Activated T-helper 1 cell treated with anti-CD3 and anti-CD28 coated beads, Interleukin-12 subunit alpha, Interleukin-12 subunit beta, Interleukin-2, Interleukin-4 antibody, amounts not matched to agents 30 ng/mL and 10 ng/mL and 1 ng/mL, durations not matched to agents 14 hours and 24 hours and 36 hours (primary cell): ENCODE data around the gene MUC13. TPM values are rescaled to one million over a fixed set of nuclear protein-coding genes. Genes with fewer than 3 reads are reported as not detected.

Experiments used
- DNase-seq: peaks from one replicate; pipeline ENCODE4 v3.0.0; 2021; ENCODE audit warnings: low spot score
- H3K27ac Mint-ChIP-seq: one replicate; pipeline ENCODE4 v1.8.0; 2021; ENCODE audit warnings: mild to moderate bottlenecking, mixed read lengths
- H3K27me3 Mint-ChIP-seq: one replicate; pipeline ENCODE4 v1.8.0; 2022; ENCODE audit warnings: mild to moderate bottlenecking, moderate library complexity, mixed read lengths; ENCODE audit not compliant: insufficient read depth
- H3K36me3 Mint-ChIP-seq: one replicate; pipeline ENCODE4 v1.8.0; 2021; ENCODE audit warnings: low read depth, mixed read lengths
- H3K4me1 Mint-ChIP-seq: one replicate; pipeline ENCODE4 v1.8.0; 2021; ENCODE audit warnings: low read depth, mixed read lengths
- H3K4me3 Mint-ChIP-seq: one replicate; pipeline ENCODE4 v1.8.0; 2021; ENCODE audit warnings: mild to moderate bottlenecking, moderate library complexity, mixed read lengths
- H3K9me3 Mint-ChIP-seq: one replicate; pipeline ENCODE4 v1.8.0; 2021; ENCODE audit warnings: mixed read lengths
- intact Hi-C: fragments of 100-400 bp; cut with micrococcal nuclease; formaldehyde crosslinking; loops from one replicate; pipeline ENCODE4 v1.15.1; 2024
- total RNA-seq: library from RNA; stranded (reverse); gene quantifications from 2 replicates; pipeline ENCODE4 v1.2.3, GENCODE V29; 2022

MUC13 gene
- total RNA-seq, 1 donor from 2014 or later: not detected

DNA sequence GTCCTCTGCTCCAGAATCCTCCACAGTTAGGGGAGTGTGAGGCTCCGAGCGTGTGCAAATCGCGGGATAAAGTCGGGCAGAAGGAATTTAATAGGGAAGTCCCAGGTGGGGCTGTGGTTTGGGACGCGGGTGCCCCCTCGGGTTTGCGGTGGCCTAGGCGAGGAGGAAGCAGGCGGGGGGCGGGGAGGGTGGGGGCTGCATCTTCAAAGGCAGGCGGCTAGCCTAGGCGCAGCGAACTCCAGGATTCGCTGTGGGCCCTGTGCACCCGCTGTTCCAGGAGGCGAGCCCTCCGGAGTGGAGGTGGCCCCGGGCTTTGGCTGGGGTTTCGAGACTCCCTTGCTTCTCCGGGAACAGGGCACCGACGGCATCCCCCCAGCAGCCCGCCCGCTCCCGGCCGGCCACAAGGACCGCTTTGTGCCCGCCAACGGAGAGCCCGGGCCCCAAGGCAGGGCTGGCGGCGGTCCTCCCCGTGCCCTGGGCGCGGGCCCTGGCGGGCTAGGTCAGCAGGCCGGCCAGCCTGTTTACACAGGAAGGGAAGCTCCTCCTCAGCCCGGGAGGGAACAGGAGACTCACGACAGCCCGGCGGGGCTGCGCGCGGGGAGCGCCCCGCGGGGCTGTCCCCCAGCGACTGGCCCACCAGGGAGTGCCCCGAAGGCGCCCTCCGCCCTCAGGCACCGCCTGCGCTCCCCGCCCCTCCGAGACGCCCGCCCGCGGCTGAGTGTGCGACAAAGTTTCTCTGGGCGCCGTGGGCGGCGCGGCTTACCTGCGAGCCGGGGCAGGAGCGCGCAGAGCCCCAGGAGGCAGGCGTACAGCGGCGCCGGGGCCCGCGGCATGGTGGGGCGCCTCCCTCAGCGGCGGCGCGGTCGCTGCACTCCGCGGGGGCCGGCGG, 48.1 kb downstream of the MUC13 start:
- Mint-ChIP-seq H3K27ac (no peak overlapping the region), H3K4me1 (no peaks in the 10 kb centered on the region), H3K4me3 (peak overlapping the region; percentile 70), H3K9me3 (no peaks in the 10 kb centered on the region), H3K36me3 (no peaks in the 10 kb centered on the region), H3K27me3 (peaks cover 69% of the 10 kb centered on the region)
- peak; percentile 3 for DNase-seq
- intact Hi-C loops: loop anchor here (2.0 kb wide), 1 partner anchor 52 kb away; no protein-coding TSS in a partner anchor

DNA sequence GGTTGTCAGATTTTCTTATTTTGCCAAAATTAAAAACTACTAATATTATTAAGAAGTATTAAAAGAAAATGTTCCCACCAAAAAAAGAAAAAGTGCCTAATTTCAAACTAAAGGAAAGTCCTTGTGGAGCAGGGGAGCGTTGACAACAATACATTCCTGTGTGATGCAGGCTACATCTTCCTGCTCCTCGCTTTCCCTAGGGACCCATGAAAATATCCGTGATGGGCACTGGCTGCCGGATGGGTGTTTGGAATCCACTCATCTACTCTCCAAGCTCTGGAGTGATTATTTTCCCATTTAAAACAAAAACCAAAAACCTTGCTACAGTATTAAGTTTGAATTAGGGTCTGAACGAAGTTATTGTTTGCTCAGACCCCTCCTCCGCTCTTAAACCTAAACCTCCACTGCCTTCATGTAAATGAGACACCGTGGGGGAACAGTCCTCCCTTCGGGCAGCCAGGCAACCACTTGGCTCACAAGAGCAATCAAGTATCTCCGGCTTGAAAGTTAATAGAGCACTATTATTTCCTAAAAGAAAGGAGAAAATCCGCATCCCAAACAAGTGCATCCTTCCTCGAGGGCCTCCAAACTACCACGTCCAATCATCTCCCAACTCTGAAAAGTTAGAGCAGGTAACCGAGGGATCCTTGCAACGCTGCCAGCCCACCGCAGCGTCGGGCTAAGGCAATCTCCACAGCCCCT, 48.9 kb downstream of the MUC13 start:
- no peaks in the 10 kb centered on the region for H3K9me3 Mint-ChIP-seq
- no peaks in the 10 kb centered on the region for H3K36me3 Mint-ChIP-seq
- no peak for DNase-seq
- H3K27me3 Mint-ChIP-seq: peaks cover 70% of the 10 kb centered on the region
- no peak overlapping the region for H3K27ac Mint-ChIP-seq
- intact Hi-C loops: loop anchor here (2.0 kb wide), 1 partner anchor 51 kb away; no protein-coding TSS in a partner anchor
- peak overlapping the region; percentile 70 for H3K4me3 Mint-ChIP-seq
- H3K4me1 Mint-ChIP-seq: no peaks in the 10 kb centered on the region

DNA sequence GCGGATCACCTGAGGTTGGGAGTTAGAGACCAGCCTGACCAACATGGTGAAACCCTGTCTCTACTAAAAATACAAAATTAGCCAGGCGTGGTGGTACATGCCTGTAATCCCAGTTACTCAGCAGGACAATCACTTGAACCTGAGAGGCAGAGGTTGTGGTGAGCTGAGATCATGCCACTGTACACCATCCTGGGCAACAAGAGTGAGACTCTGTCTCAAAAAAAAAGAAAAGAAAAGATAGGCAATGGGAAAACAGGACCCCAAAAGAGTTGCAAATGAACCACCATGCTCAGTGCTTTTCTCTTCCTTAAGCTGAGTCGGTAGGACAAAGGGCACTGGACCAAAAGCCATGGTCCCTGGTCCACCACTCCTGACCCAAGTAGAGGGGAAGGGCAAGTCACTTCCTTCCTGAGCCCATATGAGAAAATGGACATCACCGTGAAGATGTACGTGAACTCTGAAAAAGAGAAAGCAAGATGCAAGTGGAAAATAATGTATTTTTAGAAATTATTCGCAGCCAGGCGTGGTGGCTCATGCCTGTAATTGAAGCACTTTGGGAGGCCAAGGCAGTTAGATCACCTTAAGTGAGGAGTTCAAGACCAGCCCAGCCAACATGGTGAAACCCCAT, 50.0 kb downstream of the MUC13 start:
- no peak overlapping the region for H3K27ac Mint-ChIP-seq
- no peaks in the 10 kb centered on the region for H3K4me1 Mint-ChIP-seq
- H3K4me3 Mint-ChIP-seq: no peak overlapping the region
- H3K9me3 Mint-ChIP-seq: no peaks in the 10 kb centered on the region
- DNase-seq: no peak
- peaks cover 66% of the 10 kb centered on the region for H3K27me3 Mint-ChIP-seq
- no peaks in the 10 kb centered on the region for H3K36me3 Mint-ChIP-seq
- intact Hi-C loops: no loop called here

DNA sequence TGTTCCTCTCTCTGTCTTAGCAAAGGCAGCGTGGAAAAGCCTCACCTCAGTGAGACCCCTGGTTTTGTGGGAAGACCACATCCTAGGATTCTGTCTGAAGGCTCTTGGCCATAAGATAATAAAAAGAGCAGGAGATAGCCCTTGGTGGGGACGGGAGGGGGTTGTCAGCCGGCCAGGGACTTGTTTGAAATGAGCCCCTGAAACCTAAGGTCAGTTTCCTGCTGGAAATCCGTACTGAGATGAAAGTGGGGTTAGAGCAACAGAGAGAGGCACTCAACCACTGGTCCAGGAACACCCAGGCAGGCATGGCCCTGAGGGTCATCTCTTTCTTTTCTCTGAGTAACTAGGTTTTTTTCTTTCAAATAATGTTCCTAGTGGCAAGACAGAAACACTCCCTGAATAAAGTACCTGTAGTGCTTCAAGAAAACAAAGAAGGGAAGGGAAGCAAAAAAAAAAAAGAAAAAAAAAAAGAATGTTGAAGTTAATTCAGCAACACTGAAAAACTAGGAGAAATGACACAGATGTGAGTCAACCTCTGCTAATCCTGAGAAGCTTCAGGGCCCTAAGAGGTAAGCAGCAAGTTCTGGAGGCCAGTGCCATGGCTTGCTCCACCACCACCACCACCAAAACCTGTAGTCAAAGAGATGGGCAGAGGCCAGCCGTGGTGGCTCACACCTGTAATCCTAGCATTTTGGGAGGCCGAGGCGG, 50.6 kb downstream of the MUC13 start:
- intact Hi-C loops: no loop called here
- H3K27me3 Mint-ChIP-seq: peaks cover 59% of the 10 kb centered on the region
- H3K4me3 Mint-ChIP-seq: no peak overlapping the region
- H3K27ac Mint-ChIP-seq: no peak overlapping the region
- H3K9me3 Mint-ChIP-seq: no peaks in the 10 kb centered on the region
- H3K4me1 Mint-ChIP-seq: peaks cover 6% of the 10 kb centered on the region
- H3K36me3 Mint-ChIP-seq: no peaks in the 10 kb centered on the region
- DNase-seq: no peak

DNA sequence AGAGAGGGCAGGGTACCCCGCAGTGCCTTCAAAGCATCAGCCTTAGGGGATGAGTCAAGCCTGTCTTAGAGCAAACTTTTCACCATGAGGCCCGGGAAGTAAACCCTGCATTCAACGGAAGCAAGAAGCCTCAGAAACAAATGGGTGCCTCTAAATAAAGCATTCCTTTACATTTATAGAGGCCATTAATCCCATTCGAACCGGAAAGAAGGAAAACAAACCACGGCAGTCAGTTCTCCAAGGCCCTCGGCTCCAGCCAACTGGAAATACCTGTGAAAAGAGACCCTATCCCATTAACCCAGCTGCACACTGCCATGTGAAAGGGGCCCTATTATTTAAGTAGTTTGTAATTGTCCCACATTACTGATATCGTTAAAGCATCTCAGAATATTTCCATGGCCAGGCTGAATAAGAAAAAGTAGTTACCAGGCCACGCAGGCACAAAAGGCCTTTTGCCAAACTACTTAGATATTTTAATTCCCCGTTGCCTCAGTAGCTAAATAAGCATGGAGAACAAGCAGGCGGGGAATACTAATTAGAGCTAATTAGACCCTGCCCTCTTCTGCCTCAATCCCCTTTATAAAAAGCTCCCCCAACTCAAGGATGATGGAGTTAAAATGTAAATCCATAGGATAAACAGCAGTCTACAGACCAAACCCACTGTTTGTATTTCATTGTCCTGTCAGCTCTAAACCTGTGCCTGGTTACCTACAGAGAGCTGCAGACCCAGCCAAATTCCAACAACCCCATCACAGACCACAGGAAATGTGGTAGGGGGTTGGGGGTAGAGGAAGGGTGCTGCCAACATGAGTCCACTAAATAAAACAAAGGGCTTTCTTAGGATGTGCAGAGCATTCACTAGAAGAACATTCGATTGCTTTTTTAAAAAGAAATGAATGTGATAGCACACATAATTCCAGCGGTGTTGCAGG, 51.5 kb downstream of the MUC13 start:
- Mint-ChIP-seq H3K4me3 (no peak overlapping the region), H3K9me3 (no peaks in the 10 kb centered on the region), H3K27me3 (peaks cover 51% of the 10 kb centered on the region), H3K4me1 (peaks cover 12% of the 10 kb centered on the region), H3K27ac (no peak overlapping the region), H3K36me3 (no peaks in the 10 kb centered on the region)
- no peak for DNase-seq
- intact Hi-C loops: no loop called here

DNA sequence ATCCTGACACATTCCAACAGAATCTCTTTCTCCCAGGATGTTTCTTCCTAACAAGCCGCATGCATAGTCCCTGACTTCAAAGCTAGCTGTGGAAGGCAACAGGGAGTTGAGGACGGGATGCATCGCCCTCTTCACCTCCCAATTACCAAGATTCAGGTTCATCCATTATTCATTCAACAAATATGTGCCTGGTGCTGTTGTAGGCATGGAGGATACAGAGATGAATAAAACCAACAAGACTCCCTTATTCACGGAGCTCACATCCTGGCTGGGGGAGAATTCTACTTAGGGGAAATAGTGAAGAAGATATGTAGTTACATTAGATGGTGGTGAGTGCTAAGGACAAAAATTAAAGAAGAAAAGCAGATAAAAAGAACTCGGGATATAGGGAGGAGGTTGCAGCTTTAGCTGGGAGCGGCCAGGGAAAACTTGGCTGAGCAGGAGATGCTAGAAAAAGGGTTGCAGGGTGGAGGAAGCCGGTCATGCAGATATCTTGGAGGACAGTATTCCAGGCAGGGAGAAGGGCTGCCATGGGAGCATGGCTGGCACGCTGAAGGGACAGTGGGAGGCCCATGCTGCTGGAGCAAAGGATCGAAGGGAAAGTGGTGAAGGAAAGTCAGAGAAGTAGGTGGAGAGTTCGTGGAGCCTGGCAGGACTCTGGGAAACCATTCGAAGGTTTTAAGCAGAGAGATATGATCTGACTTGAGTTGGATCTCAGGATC, 52.4 kb downstream of the MUC13 start:
- peaks cover 12% of the 10 kb centered on the region for H3K4me1 Mint-ChIP-seq
- no peaks in the 10 kb centered on the region for H3K9me3 Mint-ChIP-seq
- no peaks in the 10 kb centered on the region for H3K36me3 Mint-ChIP-seq
- H3K27ac Mint-ChIP-seq: no peak overlapping the region
- intact Hi-C loops: no loop called here
- H3K4me3 Mint-ChIP-seq: no peak overlapping the region
- peaks cover 45% of the 10 kb centered on the region for H3K27me3 Mint-ChIP-seq
- no peak for DNase-seq

DNA sequence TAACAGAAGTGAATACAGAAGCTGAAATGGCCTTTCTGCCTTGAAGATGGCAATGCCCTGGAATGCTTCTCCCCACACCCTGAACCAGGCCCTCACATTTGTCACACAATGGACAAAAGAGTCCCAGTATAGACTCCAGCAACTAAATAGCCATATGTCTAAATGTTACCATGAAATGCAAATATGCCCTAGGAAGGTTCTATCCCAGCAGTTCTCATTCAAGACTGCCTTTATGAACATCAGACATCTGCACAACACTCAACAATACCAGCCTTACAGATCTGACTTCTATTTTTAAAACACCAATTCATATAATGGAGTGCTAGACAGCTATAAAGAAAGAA, 55.2 kb downstream of the MUC13 start:
- intact Hi-C loops: no loop called here

DNA sequence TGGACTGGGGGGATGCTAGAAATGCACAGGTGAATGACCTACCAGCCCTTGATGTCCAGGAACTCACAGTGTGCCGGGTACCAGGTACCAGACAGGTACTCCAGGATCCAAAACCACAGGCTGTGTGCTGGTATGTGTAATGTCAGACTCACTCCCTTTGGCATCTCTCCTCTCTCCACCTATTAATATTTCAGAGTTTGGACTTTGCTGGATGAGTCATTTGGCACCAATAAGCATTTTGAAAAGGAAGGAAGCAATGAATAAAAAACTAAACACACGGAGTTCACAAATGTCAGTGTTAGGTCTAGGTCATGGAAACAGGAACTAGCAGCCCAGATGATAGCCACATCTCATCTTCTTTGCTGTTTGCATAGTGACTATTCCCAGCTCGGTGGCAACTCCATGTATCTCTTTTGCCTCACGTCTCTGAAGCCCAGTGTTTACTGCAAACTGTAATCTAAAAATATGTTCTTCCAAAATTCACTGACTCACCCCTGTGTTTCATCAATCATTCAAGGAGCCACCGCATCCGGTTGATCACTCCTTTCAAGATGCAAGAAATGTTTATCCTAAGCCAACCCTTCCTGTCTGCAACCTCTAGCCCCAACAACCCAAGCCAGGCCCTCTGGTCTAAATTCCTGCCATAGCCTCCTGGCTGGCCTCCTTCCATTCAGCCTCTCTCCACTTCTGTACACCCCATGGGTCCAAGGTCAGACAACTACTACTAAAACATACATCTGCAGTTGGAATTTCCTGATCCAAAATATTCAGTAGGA, 55.8 kb downstream of the MUC13 start:
- Mint-ChIP-seq H3K4me3 (peak overlapping the region; percentile 35), H3K4me1 (peaks cover 12% of the 10 kb centered on the region), H3K9me3 (no peaks in the 10 kb centered on the region), H3K27ac (peak overlapping the region; percentile 6), H3K27me3 (peaks cover 43% of the 10 kb centered on the region), H3K36me3 (no peaks in the 10 kb centered on the region)
- intact Hi-C loops: no loop called here
- DNase-seq: peak; percentile 9

More for the DNA sequence above, 55.2 kb downstream of the MUC13 start:
- no peak for DNase-seq
- no peaks in the 10 kb centered on the region for H3K9me3 Mint-ChIP-seq
- peaks cover 44% of the 10 kb centered on the region for H3K27me3 Mint-ChIP-seq
- H3K27ac Mint-ChIP-seq: no peak overlapping the region
- peaks cover 12% of the 10 kb centered on the region for H3K4me1 Mint-ChIP-seq
- no peak overlapping the region for H3K4me3 Mint-ChIP-seq
- H3K36me3 Mint-ChIP-seq: no peaks in the 10 kb centered on the region

DNA sequence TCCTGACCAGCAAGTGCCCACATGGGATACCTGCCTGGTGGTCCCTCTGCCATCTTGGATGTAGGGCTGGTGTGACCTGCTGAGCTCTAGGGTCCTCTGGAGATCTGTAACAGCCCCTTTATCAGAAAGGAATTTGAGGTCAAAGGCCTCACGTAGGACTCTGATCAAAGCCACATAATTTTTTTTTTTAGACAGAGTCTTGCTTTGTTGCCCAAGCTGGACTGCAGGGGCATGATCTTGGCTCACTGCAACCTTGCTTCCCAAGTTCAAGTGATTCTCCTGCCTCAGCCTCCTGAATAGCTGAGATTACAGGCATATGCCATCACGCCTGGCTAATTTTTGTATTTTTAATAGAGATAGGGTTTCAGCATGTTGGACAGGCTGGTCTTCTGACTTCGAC, 56.9 kb downstream of the MUC13 start:
- no peak overlapping the region for H3K27ac Mint-ChIP-seq
- no peak overlapping the region for H3K4me3 Mint-ChIP-seq
- no peak for DNase-seq
- peaks cover 12% of the 10 kb centered on the region for H3K4me1 Mint-ChIP-seq
- H3K36me3 Mint-ChIP-seq: no peaks in the 10 kb centered on the region
- no peaks in the 10 kb centered on the region for H3K9me3 Mint-ChIP-seq
- intact Hi-C loops: no loop called here
- H3K27me3 Mint-ChIP-seq: peaks cover 40% of the 10 kb centered on the region

DNA sequence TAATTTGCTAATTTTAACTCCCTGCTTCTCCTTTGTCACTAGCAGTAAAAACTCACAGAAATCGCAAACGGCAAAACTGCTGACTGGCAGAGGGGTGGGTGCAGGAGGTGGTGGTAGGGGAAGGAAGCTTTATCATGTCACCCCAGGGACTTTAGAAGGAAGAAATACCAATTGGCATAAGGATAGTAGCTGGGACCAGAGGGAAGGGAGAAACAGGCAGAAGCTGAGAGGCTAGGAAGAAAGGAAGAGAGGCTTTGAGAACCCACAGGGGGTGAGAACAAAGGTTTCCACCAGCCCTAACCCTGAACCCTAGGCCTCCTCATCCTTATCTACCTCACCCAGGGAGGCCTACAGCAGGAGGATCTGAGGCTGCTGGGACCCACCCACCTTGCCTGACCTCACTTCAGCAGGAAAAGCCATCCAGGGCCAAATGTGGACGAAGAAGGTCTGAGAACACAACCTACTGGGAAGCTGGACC, 58.1 kb downstream of the MUC13 start:
- H3K27ac Mint-ChIP-seq: no peak overlapping the region
- H3K27me3 Mint-ChIP-seq: peaks cover 37% of the 10 kb centered on the region
- DNase-seq: no peak
- no peak overlapping the region for H3K4me3 Mint-ChIP-seq
- intact Hi-C loops: no loop called here
- H3K36me3 Mint-ChIP-seq: no peaks in the 10 kb centered on the region
- no peaks in the 10 kb centered on the region for H3K9me3 Mint-ChIP-seq
- H3K4me1 Mint-ChIP-seq: peaks cover 12% of the 10 kb centered on the region

DNA sequence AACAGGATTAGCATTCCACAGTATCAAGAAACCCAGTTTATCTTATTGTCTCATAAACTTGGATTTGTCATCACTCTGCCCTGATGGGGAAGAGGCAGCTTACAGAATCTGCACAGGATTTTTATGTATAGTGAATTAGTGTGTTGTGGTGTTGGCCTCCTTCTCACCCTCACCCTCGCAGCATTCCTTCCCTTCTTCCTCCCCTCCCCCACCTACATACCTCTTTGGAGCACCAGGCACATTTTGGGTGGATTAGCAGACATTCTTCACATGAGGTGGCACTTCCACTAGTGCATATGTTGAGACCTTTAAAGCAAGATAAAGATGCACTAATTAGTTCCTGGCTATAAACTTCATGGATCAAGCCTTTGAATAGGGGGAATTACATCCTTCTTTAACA, 61.3 kb downstream of the MUC13 start:
- Mint-ChIP-seq H3K36me3 (no peaks in the 10 kb centered on the region), H3K27ac (no peak overlapping the region), H3K9me3 (no peaks in the 10 kb centered on the region), H3K27me3 (peaks cover 34% of the 10 kb centered on the region), H3K4me3 (no peak overlapping the region), H3K4me1 (no peaks in the 10 kb centered on the region)
- no peak for DNase-seq
- intact Hi-C loops: no loop called here
